Right atrium auricular region (tissue), 2 donors: ENCODE measurements around the gene C1orf56. TPM values are rescaled to one million over a fixed set of nuclear protein-coding genes. Genes with fewer than 3 reads are reported as not detected.

Experiments used
- DNase-seq: peaks from one replicate; pipeline ENCODE4 v3.0.0-alpha.2; 2019; ENCODE audit warnings: low spot score
- H3K27ac ChIP-seq, 2 donors: fragments of 200-600 bp; sonication (generic); 1 replicate in 1 of 2; 2 replicates in 1 of 2; pipeline ENCODE4 v1.5.1; 2016 to 2019
- H3K27me3 ChIP-seq, 2 donors: fragments of 200-600 bp; sonication (generic); one replicate each; pipeline versions ENCODE4 v1.5.1 to v1.6.0; 2017 to 2019
- H3K36me3 ChIP-seq: fragments of 200-600 bp; sonication (generic); one replicate; pipeline ENCODE4 v1.5.1; 2016
- H3K4me1 ChIP-seq, 2 donors: fragments of 200-600 bp; sonication (generic); one replicate each; pipeline versions ENCODE4 v1.5.1 to v1.6.0; 2017 to 2019
- H3K4me3 ChIP-seq, 2 donors: fragments of 200-600 bp; sonication (generic); 1 replicate in 1 of 2; 2 replicates in 1 of 2; pipeline ENCODE4 v1.5.1; 2017 to 2019; ENCODE audit warnings: mild to moderate bottlenecking in 1 of 2, moderate library complexity in 1 of 2
- H3K9me3 ChIP-seq, 2 donors: fragments of 200-600 bp; sonication (generic); one replicate each; pipeline ENCODE4 v1.5.1; 2019
- CTCF ChIP-seq, 2 donors: fragments of 200-600 bp; sonication (generic); IDR thresholded peaks; one replicate each; pipeline ENCODE4 v1.5.1; 2019; ENCODE audit warnings: antibody characterized with exemption in 2 of 2
- total RNA-seq, 2 donors: library from RNA; depleted of rRNA; stranded (reverse); fragments of >200 nt; gene quantifications; one replicate each; pipeline ENCODE4 v1.1.0, GENCODE V29; 2016

C1orf56 gene
- total RNA-seq, 2 donors from 2014 or later: 8.8 to 16.2 TPM

GRCh38 chr1:151098126-151098525 is 50.6 kb downstream of the C1orf56 start:
- no peak for TF ChIP-seq CTCF (IDR thresholded peaks at IDR 0.05)
- Histone ChIP-seq H3K27me3 (no peaks in the 10 kb centered on the region), H3K9me3 (no peaks in the 10 kb centered on the region), H3K36me3 (peaks cover 8% of the 10 kb centered on the region), H3K4me1 (no peaks in the 10 kb centered on the region), H3K27ac (no peak overlapping the region), H3K4me3 (no peak overlapping the region)
- no peak for DNase-seq

Other genes with a start within 250 kb of the C1orf56 start
- 1 to 10 TPM; 7.5 to 9.4 TPM for gene CTSK, start 239.5 kb upstream of the C1orf56 start, total RNA-seq
- 10 to 100 TPM; 28.3 to 40.3 TPM for gene ARNT, start 171.2 kb upstream of the C1orf56 start, total RNA-seq
- gene CTXND2, start 160.6 kb upstream of the C1orf56 start, total RNA-seq: under 1 TPM; 0.28 to 0.41 TPM
- 10 to 100 TPM; 18.6 to 18.9 TPM for gene SETDB1, start 121.4 kb upstream of the C1orf56 start, total RNA-seq
- 10 to 100 TPM; 47.9 to 91.4 TPM for gene CERS2, start 72.9 kb upstream of the C1orf56 start, total RNA-seq
- gene ANXA9, start 65.5 kb upstream of the C1orf56 start, total RNA-seq: 1 to 10 TPM; 1.6 to 7.7 TPM
- gene MINDY1, start 40.8 kb upstream of the C1orf56 start, total RNA-seq: 10 to 100 TPM; 62.2 to 72.3 TPM
- 10 to 100 TPM; 52.0 to 68.4 TPM for gene PRUNE1, start 39.3 kb upstream of the C1orf56 start, total RNA-seq
- under 1 TPM; 0.22 to 0.24 TPM for gene BNIPL, start 11.2 kb upstream of the C1orf56 start, total RNA-seq
- gene CDC42SE1, start 11.9 kb downstream of the C1orf56 start, total RNA-seq: 10 to 100 TPM; 18.2 to 37.5 TPM
- 10 to 100 TPM in 1 of 2 donors, 1 to 10 TPM in 1; 3.5 to 10.9 TPM for gene MLLT11, start 12.6 kb downstream of the C1orf56 start, total RNA-seq
- gene GABPB2, start 23.0 kb downstream of the C1orf56 start, total RNA-seq: 10 to 100 TPM; 18.0 to 19.4 TPM
- gene SEMA6C, start 98.9 kb downstream of the C1orf56 start, total RNA-seq: 10 to 100 TPM; 40.0 to 60.7 TPM
- 1 to 10 TPM in 1 of 2 donors, under 1 TPM in 1; 0.56 to 4.8 TPM for gene TNFAIP8L2, start 108.9 kb downstream of the C1orf56 start, total RNA-seq
- 10 to 100 TPM; 14.6 to 16.1 TPM for gene LYSMD1, start 118.2 kb downstream of the C1orf56 start, total RNA-seq
- gene SCNM1, start 118.4 kb downstream of the C1orf56 start, total RNA-seq: 10 to 100 TPM; 14.4 to 14.7 TPM
- not detected for gene TMOD4, start 128.2 kb downstream of the C1orf56 start, total RNA-seq
- 10 to 100 TPM; 23.4 to 32.1 TPM for gene VPS72, start 142.4 kb downstream of the C1orf56 start, total RNA-seq
- gene PIP5K1A, start 150.8 kb downstream of the C1orf56 start, total RNA-seq: 10 to 100 TPM; 35.6 to 41.8 TPM
- gene PSMD4, start 207.0 kb downstream of the C1orf56 start, total RNA-seq: 100 to 1,000 TPM; 109 to 157 TPM
- gene ZNF687, start 234.5 kb downstream of the C1orf56 start, total RNA-seq: 10 to 100 TPM; 12.9 to 26.3 TPM